GM12865 (cell line): ENCODE results near the gene ZBED2.
A peak's percentile ranks its signal among the peaks of the same experiment; 100 is the strongest.
"Not testable (repeated sequence)": the region's sequence is repeated elsewhere in the genome, so short reads cannot be mapped to it uniquely, and the experiment has no call there.

Source experiments
- DNase-seq: peaks from one replicate; pipeline ENCODE4 v3.0.0; 2010; ENCODE audit warnings: low read depth
- H3K4me3 ChIP-seq: 2 replicates; pipeline ENCODE4 v1.5.1; 2011; ENCODE audit warnings: mild to moderate bottlenecking, low read depth, low read length, control low read depth
- CTCF ChIP-seq: IDR thresholded peaks from 2 replicates; pipeline ENCODE4 v1.5.1; 2011; ENCODE audit warnings: low read length, control low read depth, low read depth, inconsistent platforms; ENCODE audit not compliant: insufficient read depth; ENCODE audit errors: missing control alignments

The ZBED2 gene

GRCh38 chr3:111568911-111569310 is 26.2 kb downstream of the ZBED2 start:
- DNase-seq: no peak
- no peak overlapping the region for H3K4me3 ChIP-seq
- TF ChIP-seq CTCF: no peak

DNA sequence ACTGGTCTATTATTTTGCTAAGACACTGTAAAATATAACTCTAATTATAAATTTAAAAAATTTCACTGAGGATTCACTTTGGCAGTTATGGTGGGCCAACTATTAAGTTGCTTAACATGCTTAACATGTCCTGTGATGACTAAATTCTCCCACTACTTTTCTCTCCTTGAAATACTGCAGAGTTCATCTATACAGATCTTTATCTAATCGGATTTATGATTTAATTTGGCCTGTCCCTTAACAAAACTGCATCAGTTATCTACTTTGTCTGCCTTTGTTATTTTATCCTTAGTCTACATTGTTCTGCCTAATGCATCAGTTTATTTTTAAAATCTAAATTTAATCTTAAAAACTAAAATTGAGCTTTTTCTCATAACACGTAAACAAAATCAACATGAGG is 26.8 kb downstream of the ZBED2 start:
- TF ChIP-seq CTCF: no peak
- no peak overlapping the region for H3K4me3 ChIP-seq

DNA sequence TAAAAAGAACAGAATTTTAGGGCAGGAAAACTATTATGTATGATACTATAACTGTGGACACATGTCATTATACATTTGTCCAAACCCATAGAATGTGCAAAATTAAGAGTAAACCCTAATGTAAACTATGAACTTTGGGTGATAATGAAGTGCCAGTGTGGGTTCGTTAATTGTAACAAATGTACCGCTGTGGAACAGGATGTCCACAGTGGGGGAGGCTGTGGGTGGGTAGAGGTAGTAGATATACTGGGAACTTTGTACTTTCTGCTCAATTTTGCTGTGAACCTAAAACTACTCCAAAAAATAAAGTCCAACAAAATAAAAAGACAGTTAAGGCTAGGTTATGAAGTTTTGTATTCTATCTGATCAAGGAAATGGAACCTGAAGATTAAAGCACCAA is 28.3 kb downstream of the ZBED2 start:
- no peak overlapping the region for H3K4me3 ChIP-seq
- TF ChIP-seq CTCF: no peak
- no peak for DNase-seq

More for the DNA sequence above, 26.8 kb downstream of the ZBED2 start:
- DNase-seq: no peak

DNA sequence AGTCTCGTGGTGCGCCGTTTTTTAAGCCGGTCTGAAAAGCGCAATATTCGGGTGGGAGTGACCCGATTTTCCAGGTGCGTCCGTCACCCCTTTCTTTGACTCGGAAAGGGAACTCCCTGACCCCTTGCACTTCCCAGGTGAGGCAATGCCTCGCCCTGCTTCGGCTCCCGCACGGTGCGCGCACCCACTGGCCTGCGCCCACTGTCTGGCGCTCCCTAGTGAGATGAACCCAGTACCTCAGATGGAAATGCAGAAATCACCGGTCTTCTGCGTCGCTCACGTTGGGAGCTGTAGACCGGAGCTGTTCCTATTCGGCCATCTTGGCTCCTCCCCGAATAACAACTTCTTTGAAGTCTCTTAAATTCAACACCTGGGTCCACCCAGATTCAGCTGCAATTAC is 33.2 kb downstream of the ZBED2 start:
- not testable (repeated sequence) for H3K4me3 ChIP-seq, DNase-seq

DNA sequence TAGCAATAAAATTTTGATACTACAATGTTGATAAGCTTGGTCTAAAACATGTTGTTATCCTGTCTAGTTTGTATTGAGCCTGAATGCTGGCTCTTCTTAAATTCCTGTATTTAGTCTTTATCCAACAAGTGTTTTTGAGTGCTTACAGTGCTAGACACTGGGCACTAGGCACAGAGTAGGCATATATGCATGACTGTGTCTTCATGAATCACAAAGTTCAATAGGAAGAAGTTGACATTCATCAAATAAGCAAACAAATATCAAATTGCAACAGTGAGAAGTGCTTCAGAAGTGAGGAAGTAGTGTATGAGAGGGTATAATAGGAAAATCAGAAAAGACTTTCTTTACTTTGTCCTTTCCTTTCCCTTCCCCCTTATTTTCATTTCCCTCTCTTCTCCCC is 46.4 kb downstream of the ZBED2 start:
- no peak overlapping the region for H3K4me3 ChIP-seq
- TF ChIP-seq CTCF: no peak
- DNase-seq: no peak

DNA sequence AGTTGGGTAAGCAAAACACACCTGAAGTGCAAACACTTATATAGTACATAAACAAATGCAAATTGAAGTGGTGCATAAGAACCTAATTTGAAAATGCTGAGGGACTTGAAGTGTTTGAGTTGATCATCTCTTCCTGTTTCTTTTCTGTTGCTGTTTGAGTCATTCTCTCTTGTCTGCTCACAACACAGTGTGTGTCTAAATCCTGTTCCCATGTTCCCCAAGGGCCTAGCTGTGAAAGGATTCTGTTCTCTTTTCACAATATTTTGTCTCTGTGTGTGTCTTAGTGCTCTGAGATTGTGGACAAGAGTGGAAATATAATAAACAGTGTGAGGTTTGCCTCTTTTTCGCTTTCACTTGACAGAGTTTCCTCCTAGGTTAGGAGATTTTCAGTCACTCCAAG is 47.1 kb downstream of the ZBED2 start:
- no peak for TF ChIP-seq CTCF
- no peak overlapping the region for H3K4me3 ChIP-seq
- peak; percentile 35 for DNase-seq

DNA sequence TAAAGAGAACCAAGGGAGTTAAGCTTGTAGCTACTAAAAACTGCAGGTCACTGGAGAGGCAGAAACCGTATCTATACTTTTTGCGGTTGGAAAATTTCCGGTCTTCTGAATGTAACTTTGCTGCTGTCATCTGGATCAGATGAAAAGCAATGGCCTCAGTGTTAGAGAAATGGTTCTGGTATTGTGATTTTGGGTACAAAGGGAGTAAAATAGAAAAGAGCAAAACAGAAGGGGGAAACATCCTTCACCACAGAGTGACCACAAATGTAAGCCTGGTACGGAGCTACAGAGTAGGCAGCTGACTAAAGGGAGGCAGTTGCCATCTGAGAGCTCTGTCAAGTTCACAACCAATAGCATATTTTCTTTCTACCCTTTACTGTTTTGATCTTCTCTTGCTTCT is 47.5 kb downstream of the ZBED2 start:
- TF ChIP-seq CTCF: no peak
- H3K4me3 ChIP-seq: no peak overlapping the region
- peak; percentile 61 for DNase-seq

GRCh38 chr3:111545349-111545748 is 49.8 kb downstream of the ZBED2 start:
- no peak for DNase-seq
- TF ChIP-seq CTCF: no peak
- H3K4me3 ChIP-seq: no peak overlapping the region
